GM21367 (cell line): ENCODE measurements around the gene STAB2.

ENCODE experiments used
- ATAC-seq: cut with Tn5 transposase; IDR thresholded peaks from one replicate; pipeline ENCODE4 v1.9.1; 2021; ENCODE audit not compliant: unreplicated experiment

STAB2 gene

DNA sequence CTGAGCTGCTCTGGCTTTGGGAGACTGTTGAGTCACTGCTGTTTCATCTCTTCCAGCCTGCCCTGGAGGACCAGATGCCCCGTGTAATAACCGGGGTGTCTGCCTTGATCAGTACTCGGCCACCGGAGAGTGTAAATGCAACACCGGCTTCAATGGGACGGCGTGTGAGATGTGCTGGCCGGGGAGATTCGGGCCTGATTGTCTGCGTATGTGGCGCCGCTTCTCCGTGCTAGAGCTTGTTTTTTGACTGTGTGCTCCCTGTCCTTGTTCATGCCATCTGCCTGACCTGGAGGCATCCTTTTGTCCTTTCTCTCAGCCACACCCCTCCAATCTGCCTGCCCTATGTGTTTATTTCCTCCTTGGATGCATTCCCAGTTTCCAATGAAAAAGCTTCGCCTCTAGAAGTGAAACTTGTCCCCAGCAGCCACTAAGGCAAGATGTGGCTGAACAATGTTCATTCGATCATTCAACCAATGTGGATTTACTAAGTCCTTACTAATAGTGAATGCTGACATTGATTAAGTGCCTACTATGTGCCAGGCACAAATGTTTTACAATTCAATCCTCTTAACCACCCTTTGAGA lies 155.4 kb downstream of the STAB2 start:
- ATAC-seq = no peak

DNA sequence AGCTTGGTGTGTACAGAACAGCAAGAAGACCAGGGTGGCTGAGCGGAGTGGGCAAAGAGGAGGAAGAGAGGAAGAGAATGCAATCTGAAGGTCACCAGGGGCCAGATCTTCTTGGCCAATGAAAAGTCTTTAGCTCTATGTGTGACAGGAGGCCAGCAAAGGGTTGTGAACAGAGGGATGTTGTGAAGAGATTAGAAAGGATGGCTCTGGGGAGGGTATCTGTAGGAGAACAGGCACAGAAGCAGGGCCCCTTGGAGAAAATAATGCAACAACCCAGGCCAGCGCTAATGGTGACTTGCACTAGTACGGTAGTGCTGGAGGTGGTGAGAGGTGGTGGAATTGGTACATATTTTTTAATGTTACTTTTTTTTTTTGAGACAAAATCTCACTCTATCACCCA lies 156.7 kb downstream of the STAB2 start:
- ATAC-seq = no peak

DNA sequence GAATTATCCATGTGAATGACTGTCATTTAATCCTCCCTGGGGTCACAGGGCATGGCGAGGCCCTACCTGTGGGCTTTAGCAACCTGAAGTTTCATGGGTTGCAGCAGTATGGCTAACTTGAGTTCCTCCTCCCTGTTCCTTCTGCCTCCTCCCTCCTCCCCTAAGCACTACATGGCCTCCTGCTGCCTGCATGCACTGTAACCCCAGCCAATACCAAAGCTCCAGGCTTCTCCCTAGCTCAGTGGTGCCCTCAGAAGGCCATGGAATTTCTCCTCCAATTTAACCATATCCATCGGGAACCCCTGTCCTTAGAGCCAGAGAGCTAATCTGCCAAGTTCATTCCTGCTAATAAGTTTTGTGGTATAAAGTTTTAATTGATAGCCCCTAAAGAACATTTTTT lies 158.9 kb downstream of the STAB2 start:
- no peak for ATAC-seq

DNA sequence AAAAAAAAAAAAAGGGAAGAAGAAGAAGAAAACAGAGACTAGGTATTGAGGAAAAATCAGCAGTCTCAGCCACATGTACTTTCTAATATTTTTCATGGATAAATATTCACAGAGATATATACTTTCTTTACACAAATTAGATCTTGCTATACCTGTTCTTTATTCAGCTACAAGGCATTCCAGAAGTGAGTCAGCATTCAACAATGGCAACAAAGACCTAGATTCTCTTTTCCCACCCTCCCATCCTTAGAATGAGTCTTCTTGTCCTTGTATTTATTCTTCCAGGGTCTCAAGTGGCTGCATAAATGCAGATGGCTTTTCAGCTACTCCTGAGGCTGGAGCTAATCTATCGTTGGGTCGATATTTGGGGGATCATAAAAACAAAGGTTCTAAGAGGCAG lies 160.9 kb downstream of the STAB2 start:
- no peak for ATAC-seq

DNA sequence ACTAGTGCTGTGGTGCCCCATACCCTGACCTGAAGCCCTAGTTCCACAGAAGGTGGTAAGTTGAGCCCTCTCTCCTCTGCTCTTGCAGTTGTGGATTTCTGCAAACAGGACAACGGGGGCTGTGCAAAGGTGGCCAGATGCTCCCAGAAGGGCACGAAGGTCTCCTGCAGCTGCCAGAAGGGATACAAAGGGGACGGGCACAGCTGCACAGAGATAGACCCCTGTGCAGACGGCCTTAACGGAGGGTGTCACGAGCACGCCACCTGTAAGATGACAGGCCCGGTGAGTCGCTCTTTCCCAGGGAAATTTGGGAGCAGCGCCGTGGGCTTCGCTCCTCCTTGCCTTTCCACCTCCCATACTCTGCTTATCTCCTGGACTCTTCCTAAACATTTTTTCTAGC lies 161.8 kb downstream of the STAB2 start:
- no peak for ATAC-seq

DNA sequence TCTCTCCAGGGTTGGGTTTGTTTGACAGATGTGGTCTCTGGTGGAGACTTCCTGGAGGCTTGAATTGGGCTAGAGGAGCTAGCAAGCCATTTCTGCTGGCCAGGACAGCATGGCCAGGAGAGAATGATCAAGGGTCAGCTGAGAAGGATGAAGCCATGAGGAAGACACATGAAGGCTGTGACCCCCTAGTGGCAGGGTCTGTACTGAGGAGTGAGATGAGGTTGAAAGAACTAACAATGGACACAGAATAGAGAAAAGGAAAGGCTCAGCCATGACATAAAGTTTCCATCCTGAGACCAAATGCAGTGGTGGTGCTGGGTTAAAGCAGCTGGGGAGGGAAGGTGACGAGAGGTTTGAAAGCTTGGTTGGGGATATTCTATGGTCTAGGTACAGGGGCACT lies 164.1 kb downstream of the STAB2 start:
- ATAC-seq = no peak

DNA sequence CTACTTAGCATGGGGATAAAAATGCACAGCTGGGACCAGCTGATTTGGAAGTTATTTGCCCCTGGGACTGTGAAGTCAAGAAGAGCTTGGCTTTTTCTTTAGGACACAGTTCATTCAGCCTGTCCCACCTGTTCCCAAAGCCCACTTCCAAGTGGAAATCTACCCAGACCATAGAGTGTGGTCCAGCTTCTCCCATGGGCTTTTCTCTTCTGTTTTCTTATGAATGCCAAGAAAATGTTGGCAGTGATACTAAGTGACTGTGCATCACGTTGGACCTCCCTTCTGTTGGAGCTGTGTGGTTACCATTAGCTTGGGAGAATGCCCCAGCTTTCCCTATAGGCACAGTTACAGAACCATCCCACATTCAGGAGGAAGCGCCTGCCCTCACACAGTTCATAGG lies 164.5 kb downstream of the STAB2 start:
- no peak for ATAC-seq

DNA sequence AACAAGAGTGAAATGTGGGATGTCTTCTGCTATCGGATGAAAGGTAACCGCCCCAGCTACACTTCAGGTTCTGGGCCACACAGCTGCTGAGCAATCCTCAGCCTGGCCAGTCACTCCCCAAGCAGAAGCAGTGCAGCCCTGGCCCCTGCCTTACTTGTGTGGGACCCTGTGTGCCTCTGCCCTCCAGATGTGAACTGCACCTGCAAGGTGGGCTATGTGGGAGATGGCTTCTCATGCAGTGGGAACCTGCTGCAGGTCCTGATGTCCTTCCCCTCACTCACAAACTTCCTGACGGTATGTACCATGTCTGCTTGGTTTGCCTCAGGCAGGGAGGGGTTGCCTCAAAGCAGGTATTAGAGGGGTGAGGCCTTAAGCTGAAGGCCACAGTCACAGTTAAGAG lies 168.4 kb downstream of the STAB2 start:
- no peak for ATAC-seq

DNA sequence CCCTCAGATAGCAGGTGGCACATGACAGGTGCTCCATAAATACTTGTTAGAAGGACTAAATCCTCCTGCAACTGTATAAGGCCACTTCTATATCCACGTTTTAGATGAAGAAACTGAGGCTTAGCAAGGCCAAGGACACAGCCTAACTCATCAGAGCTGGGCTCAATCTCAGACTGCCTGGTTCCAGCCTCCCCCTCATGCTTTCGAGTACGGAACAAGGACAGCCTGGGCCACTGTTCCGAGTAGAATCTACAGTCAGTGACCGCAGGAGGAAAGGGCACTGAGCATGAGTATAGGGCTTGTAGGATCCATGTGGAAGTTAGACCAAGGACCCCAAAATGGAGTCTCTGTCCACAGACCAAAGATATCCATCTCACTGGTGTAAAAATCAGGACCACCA lies 169.4 kb downstream of the STAB2 start:
- no peak for ATAC-seq

DNA sequence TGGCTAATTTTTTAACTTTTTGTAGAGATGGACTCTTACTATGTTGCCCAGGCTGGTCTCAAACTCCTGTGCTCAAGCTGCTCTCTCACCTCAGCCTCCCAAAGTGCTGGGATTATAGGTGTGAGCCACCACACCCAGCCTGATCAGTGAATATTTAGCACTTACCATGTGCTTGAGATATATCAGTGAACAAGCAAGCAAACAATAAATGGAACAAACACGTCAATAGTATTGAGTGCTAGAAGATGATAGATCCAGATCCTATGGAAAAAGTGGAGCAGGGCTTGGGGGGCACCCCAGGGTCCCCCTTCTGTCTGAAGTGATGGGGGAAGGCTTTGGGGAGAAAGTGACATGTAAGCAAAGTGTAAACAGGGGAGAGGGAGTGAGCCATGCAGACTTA lies 170.2 kb downstream of the STAB2 start:
- no peak for ATAC-seq

DNA sequence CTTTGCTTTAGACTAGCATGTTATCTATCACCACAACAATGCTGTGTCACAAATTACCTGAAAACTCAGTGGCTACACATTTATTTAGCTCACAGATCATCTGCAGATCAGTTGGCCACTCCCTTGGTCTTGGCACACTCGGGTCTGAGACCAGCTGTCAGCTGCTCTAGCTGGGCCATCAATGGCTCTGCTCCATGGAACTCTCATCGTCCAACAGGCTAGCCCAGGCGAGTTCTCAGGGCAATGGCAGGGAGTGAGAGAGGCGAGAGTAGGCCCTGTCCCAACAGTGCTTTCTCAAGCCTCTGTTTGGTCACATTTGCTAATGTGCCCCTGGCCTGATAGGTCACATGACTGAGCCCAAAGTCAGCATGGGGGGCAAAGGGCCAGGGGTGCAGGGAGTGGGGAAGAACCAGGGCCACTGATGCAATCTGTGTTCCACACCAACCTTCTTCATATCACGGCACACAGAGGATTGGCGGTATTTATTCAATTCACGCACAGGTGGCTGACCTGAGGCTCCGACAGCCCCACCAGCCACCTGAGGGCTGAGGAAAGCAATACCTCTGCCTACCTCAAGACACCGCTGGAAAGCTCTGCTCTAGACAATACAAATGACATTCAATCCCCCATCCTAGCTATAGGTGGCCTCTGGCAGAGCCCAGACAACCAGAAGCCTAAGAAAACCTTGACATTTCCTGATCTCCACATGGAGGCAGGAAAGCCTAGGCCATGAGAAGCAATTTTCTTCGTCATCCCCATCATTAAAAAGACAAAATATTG lies 171.4 kb downstream of the STAB2 start:
- ATAC-seq = no peak

DNA sequence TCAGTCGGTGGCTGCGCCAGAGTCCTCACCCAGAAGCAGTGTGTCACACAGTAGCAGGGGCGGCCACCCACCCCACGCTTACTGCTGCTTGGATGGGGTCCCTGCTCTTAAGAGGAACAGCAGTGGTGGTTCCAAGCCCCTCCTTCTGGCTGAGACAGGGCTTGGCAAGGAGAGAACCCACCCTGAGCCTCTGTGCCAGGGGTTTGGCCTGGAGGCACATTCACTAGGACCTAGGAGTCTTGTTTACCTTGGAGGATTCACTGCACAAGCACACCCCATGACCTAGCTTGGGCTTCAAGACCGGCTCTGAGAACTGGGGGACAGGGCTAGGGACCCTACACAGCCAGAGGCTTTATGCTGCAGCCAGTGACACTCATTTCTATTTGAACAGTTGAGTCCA lies 175.4 kb downstream of the STAB2 start:
- no peak for ATAC-seq

DNA sequence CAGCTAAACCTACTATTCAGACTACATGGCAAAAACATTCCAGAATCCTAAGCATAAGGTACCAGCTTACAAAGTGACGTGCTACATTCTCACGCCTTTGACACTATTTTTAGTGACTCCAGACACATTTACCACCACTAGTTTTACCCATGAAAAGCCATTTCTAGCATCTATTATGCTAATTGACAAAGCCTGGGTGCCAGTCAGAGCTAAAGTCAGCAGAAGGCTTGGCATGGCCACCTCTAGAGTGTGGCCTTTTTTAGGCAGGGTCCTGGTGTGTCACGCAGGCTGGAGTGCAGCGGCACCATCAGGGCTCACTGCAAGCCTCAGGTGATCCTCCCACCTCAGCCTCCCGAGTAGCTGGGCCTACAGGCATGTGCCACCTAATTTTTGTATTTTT lies 178.2 kb downstream of the STAB2 start:
- ATAC-seq = no peak

DNA sequence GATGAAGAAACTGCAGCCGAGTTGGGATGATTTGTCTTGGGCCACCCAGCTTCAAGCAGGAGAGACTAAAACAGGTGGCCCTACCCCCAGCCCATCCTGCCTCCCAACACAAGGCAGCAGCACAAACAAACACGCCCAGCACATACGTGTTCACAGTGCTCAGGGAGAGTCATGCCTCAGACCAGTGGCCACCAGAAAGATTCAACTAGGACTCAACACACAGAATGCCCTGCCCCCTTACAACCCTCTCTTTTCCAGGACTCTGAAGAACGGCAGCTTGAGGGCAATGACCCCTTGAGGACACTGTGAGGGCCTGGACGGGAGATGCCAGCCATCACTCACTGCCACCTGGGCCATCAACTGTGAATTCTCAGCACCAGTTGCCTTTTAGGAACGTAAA lies 179.0 kb downstream of the STAB2 start:
- ATAC-seq = no peak

DNA sequence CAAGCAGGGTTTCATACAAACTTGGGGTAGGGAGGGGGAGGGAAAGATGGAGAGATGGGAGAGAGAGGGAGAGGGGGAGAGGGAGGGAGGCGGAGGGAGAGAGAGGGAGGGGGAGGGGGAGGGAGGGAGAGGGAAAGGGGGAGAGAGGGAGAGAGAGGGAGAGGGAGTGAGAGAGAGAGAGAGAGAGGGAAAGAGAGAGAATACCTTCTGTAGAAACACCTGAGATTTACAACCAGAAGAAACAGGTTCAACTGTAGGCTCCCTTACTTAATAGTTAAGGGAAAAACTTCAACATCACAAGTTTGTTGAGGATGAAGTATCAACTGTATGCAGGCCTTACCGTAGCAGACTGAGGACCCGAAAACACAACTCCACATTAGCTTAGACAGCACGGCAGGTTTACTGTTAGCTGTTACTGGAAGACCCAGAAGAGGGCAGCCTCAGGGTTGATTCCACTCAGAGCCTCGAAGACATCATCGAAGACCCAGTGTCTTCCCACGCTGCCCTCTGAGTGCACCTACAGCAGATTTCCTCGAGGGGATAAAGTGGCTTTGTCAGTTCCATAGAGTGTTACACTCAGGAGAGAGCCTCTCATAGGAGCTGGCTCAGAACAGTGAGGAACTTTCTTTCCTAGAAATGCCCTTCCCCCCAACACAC lies 181.5 kb downstream of the STAB2 start:
- ATAC-seq = no peak

DNA sequence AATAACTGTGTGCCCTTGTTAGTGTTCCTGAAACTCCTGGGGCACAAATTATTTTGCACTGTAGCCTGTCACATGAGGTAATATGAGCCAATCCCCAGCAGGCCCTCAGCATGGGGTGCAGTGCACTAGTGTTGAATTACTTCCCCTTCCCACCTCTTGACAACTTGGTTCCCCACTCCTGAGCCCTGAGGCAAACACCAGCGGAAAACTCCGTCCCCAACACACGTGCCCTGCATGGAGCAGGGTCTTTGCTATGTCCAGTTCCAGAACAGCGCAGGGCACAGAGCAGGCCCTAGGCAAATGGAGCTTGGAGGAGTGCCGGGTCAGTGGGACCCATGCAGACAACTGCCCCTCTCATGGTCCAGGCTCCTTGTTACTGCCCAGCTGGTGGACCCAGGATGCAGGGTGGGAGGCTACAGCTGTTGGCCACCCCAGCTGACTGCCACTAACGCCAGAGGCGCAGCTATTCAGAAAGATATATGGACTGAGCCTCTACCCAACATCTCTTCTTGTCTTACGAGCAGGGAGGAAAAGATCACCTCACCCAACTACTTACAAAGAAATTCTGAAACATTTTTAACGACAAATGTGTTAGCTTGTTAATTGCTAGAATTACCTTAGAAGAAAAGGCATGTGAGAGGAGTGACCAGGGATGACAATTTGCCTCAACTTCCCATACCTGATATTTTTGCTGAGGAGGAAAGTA lies 182.3 kb downstream of the STAB2 start:
- no peak for ATAC-seq

DNA sequence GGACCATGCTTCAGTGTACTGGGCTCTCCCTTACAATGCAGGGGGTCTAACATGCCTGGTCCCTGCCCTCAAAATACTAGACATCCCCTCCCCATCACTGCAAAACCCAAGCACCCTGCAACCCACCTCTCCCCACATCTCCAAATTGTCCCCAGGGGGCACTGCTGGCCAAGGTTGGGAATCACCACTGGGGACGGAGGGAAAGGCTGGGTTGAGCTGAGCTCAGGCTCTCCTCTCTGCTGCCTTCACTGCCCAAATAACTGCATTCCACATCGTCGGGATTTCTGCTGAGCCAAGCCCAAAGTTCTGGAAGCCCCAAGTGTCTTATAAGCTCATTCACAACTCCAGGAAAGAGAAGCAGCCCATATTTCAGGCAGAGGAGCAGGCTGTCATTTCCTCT lies 184.4 kb downstream of the STAB2 start:
- ATAC-seq = no peak

DNA sequence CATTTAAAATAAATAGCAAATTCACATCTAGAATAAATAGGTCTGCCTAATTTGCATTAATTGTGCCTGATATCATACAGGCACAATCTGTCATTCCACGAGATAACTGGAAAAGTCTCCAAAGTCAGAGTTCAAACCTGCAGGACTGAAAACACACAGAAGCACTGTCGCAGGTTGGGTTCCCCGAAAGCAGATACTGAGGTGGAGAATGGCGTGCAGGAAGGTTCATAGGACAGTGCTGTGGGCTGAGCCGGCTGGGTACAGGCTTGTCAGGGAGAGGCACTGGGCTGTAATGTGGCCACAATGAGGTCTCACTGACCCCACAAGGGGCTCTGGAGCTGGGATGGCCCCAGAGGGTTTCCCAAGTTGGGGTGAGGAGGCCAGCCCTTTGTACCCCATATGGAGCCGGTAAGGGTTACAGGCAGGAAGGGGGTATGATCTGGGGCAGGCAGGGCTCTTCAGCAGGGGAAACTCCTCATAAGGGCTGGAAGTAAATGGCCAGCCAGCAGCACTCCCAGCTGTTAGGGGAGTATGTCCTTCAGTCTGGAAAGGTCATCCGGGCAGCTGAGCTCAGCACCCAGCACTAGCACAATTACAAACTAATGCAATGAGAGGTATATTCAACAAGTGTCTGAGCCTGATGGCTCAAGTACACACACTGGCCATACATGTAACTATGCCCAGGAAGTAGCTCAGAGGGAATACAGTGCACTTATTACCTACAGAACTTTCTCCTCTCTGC lies 185.5 kb downstream of the STAB2 start:
- ATAC-seq = no peak

DNA sequence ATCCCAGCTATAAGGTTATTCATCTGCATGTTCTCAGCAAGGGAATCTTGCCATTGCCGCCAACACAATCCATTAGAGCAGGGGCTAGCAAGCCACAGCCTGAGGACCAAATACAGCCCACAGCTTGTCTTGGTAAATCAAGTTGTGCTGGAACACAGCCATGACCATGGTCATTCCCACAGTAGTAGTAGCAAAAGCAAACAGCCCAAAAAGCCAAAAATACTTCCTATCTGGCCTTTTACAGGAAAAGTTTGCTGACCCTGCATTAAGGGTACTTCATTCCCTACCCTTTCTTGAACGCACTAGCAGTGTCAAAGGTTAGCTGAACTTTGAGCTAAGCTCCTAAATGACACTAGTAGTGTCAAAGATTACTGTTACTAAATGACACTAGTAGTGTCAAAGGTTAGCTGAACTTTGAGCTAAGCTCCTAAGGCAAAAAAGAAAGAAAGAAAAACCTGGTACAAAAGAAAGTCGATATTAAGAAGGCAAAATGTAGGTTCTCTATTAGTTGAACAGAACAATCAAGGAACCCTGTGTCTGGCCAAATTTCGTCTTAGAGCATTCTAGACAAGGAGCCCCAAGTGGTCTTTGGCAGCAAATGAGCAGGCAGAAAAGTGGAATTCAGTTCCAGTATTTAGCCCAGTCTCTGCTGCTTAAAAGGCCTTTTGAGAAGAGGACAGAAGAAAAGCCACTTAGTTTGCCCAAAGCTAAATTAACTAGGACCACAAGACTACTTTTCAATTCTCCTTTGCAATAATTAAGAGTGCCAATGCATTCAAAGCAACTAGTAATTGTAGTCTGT lies 186.2 kb downstream of the STAB2 start:
- ATAC-seq = no peak

DNA sequence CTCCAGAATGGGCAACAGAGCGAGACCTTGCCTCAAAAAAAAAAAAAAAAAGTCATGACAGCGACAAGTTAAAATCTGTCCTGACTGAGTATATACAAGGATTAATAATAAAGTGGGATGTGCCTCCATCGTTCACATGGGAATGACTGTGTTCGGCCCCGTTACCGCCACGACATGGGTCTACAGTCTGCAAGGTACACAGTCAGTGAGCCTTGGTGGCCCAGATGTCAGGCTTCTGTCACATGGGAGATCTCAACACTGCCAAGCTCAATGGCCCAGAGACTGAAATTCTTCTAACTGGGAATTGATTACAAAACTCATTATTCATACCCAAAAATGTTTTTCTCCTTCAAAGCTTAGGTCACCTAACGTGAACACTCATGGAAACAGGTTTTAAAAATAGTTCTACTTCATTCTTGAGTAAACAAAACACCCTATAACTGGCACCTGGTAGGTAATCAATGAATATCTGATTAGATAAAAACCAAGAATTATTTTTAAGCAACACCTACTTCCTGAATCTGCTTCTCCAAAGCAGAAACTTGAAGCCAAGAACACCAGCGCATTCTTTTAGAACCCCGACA lies 188.0 kb downstream of the STAB2 start:
- no peak for ATAC-seq
